Smooth muscle cell (in vitro differentiated cells): Measurements from ENCODE around the gene IRF2BPL. TPM values are rescaled to one million over a fixed set of nuclear protein-coding genes. Genes with fewer than 3 reads are reported as not detected.
A peak's percentile ranks its signal among the peaks of the same experiment; 100 is the strongest.

ENCODE experiments used
- DNase-seq: peaks from one replicate; lab custom pipeline; 2025; ENCODE audit not compliant: unreplicated experiment; lab: John Stamatoyannopoulos, UW
- H2AFZ ChIP-seq: fragments of 200-600 bp; sonication (generic); 2 replicates; pipeline ENCODE4 v1.6.0; 2016; ENCODE audit warnings: antibody characterized with exemption, low read depth, mild to moderate bottlenecking
- H3F3A ChIP-seq: fragments of 200-600 bp; sonication (generic); 2 replicates; pipeline ENCODE4 v1.6.0; 2017; ENCODE audit warnings: antibody characterized with exemption, low read depth
- H3K27ac ChIP-seq: fragments of 200-600 bp; sonication (generic); 2 replicates; pipeline ENCODE4 v1.5.1; 2016; ENCODE audit warnings: low read depth, mild to moderate bottlenecking
- H3K27me3 ChIP-seq: fragments of 200-600 bp; sonication (generic); 2 replicates; pipeline ENCODE4 v1.6.1; 2016; ENCODE audit warnings: low read depth, mild to moderate bottlenecking
- H3K36me3 ChIP-seq: fragments of 200-600 bp; sonication (generic); 2 replicates; pipeline ENCODE4 v1.5.1; 2016; ENCODE audit warnings: low read depth
- H3K4me1 ChIP-seq: fragments of 200-600 bp; sonication (generic); 2 replicates; pipeline ENCODE4 v1.5.1; 2016; ENCODE audit warnings: low read depth
- H3K4me2 ChIP-seq: fragments of 200-600 bp; sonication (generic); 2 replicates; pipeline ENCODE4 v1.6.0; 2016; ENCODE audit warnings: mild to moderate bottlenecking
- H3K4me3 ChIP-seq: fragments of 200-600 bp; sonication (generic); 2 replicates; pipeline ENCODE4 v1.5.1; 2016; ENCODE audit warnings: mild to moderate bottlenecking
- H3K79me2 ChIP-seq: fragments of 200-600 bp; sonication (generic); 2 replicates; pipeline ENCODE4 v1.6.0; 2016; ENCODE audit warnings: low read depth, mild to moderate bottlenecking
- H3K9ac ChIP-seq: fragments of 200-600 bp; sonication (generic); 2 replicates; pipeline ENCODE4 v1.6.0; 2016; ENCODE audit warnings: low read depth
- H3K9me3 ChIP-seq: fragments of 200-600 bp; sonication (generic); replicated peaks from 2 replicates; pipeline ENCODE4 v1.5.1; 2016; ENCODE audit warnings: low read depth
- H4K20me1 ChIP-seq: fragments of 200-600 bp; sonication (generic); 2 replicates; pipeline ENCODE4 v1.6.0; 2016; ENCODE audit warnings: low read depth
- WGBS: methylation state at CpG from one replicate; pipeline ENCODE4 v1.1.7; 2016; ENCODE audit warnings: low lambda C conversion rate; 5-methylcytosine and 5-hydroxymethylcytosine counted together
- polyA plus RNA-seq: library from polyadenylated mRNA; unstranded; fragments of >200 nt; fragmentation: Nextera tagmentation; extraction: Ambion mirVana; gene quantifications from 2 replicates; pipeline ENCODE4 v1.2.1, GENCODE V29; 2016
- total RNA-seq: library from RNA; depleted of rRNA; stranded (reverse); fragments of >200 nt; gene quantifications from 2 replicates; pipeline ENCODE4 v1.2.3, GENCODE V29; 2014
- TF ChIP-seq, protein P1 (sequence below): fragments of 200-600 bp; sonication (generic); IDR thresholded peaks from 2 replicates; pipeline ENCODE4 v1.5.1; 2017; ENCODE audit warnings: borderline replicate concordance, mild to moderate bottlenecking, antibody characterized with exemption; ENCODE audit not compliant: insufficient read depth, poor library complexity, severe bottlenecking

Gene IRF2BPL
- total and polyA plus RNA-seq, 2 experiments from 2014 or later = 33.9 to 66.3 TPM

DNA sequence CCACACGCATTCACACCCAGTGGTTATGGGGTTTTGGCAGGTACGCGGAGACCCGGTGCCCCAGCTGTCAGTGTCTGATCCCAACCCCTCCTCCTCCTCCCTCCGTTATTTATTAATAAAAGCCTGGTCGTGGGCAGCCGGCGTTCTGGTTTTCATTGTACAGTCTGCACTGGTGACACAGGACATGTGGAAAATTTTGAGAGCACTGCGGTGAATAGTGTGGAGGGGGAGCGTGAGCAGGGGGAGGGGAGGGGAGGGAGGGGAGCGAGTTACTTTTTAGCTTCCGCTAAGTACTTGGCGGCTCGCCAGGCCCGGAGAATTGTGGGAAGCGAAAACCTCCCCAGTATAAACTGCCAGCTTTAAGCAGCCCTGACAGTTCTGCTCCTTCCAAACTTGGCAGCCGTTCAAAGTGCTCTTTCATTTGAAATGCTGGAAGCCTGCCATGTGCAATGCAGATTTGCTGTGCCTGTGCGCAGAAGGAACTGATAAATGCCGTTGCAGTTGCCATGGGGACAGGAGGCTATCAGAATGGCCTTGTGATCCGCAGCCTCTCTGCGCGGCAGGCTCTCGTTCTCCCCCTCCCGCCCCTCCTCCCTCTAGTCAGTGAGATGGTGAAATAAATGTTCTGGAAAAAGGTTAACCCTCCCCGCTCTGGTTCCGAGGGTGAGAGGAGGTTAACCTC lies 11.7 kb upstream of the IRF2BPL start:
- no peaks in the 10 kb centered on the region for H4K20me1 ChIP-seq
- H2AFZ ChIP-seq = no peak overlapping the region
- H3K36me3 ChIP-seq = no peaks in the 10 kb centered on the region
- DNase-seq = peak; percentile 95
- peaks cover 79% of the 10 kb centered on the region for H3K4me1 ChIP-seq
- H3K4me3 ChIP-seq = peak overlapping the region; percentile 44
- TF ChIP-seq, protein P1, sequence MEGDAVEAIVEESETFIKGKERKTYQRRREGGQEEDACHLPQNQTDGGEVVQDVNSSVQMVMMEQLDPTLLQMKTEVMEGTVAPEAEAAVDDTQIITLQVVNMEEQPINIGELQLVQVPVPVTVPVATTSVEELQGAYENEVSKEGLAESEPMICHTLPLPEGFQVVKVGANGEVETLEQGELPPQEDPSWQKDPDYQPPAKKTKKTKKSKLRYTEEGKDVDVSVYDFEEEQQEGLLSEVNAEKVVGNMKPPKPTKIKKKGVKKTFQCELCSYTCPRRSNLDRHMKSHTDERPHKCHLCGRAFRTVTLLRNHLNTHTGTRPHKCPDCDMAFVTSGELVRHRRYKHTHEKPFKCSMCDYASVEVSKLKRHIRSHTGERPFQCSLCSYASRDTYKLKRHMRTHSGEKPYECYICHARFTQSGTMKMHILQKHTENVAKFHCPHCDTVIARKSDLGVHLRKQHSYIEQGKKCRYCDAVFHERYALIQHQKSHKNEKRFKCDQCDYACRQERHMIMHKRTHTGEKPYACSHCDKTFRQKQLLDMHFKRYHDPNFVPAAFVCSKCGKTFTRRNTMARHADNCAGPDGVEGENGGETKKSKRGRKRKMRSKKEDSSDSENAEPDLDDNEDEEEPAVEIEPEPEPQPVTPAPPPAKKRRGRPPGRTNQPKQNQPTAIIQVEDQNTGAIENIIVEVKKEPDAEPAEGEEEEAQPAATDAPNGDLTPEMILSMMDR = no peak
- WGBS = 2% methylated on average over 25 of the region's 26 CpGs
- no peaks in the 10 kb centered on the region for H3K9me3 ChIP-seq
- no peaks in the 10 kb centered on the region for H3K27me3 ChIP-seq
- H3F3A ChIP-seq = peaks cover 39% of the 10 kb centered on the region
- H3K79me2 ChIP-seq = no peaks in the 10 kb centered on the region
- H3K4me2 ChIP-seq = peak overlapping the region; percentile 81
- H3K9ac ChIP-seq = peak overlapping the region; percentile 87
- peak overlapping the region; percentile 99 for H3K27ac ChIP-seq

DNA sequence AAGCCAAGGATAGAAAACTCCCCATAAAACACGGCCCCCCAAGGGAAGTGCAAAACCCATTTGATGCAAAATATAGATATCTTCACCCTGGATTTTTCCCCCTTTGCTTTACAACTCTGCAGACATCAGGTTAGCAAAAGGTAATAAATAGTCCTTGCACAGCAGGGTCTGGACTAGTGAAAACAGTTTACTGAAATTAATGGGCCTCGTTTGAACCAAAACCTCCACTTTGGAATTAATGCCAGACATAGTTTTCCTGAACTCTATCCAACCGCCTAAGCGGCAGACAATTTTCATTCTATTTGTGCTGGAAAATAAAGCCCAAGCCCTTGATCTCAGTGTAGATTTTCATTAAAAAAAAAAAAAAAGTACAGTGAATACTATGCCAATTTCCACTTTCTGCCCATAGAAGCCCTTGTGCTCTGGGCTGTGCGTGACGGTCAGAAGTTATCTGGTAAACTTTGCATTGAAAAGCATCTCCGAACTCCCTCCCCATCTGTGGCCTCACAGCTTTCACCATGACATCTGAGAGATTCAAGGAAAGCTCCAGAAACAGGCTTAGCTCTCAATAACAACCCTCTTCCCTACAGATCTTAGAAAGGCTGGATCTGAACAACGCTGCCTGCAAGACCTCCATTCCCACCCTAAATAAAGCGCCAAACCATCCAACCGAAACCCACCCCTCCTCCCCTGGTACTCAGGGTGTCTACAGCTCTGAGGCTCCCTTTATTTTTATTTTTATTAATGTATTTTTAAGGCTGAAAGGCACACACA lies 11.0 kb upstream of the IRF2BPL start:
- Histone ChIP-seq H3K36me3 (no peaks in the 10 kb centered on the region), H3K27me3 (no peaks in the 10 kb centered on the region), H3F3A (peaks cover 32% of the 10 kb centered on the region), H3K4me3 (peak overlapping the region; percentile 44), H3K4me1 (peaks cover 73% of the 10 kb centered on the region), H3K4me2 (peak overlapping the region; percentile 81), H3K9me3 (no peaks in the 10 kb centered on the region), H2AFZ (no peak overlapping the region), H3K79me2 (peaks cover 2% of the 10 kb centered on the region), H3K9ac (peak overlapping the region; percentile 87), H4K20me1 (no peaks in the 10 kb centered on the region), H3K27ac (peak overlapping the region; percentile 99)
- DNase-seq = no peak
- TF ChIP-seq, protein P1 = no peak
- WGBS = 15% methylated on average over 10 of the region's 10 CpGs

DNA sequence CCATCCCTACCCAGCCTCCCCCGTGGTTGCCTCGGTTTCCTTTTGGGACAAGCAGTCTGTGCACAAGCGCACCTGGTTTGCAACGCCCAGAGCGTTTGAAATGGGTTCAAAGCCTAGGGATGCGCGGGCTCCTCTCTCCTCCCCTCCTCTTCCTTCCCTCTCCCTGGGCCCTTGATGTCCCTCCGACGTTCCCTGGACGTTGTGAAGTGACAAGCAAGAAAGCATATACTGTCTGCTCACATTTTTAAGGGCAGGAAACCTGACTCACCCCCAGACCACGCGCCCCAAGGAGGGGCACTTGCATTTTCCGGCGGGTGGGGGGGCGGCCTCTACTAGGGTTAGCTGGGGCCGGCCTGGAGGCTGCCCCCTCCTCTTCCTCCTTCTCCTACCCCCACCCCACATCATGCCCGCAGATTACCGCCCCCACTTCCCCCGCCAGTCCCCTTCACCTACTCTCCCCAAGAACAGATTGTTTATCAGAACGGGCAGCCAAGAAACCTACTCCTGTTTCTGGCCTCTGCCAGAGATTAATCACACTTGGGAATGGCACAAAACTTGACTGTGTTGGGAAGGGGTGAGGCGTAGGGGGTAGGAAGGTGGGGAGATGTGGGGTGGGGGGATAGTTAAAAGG lies 9.5 kb upstream of the IRF2BPL start:
- H3K27ac ChIP-seq = peak overlapping the region; percentile 99
- H3K27me3 ChIP-seq = no peaks in the 10 kb centered on the region
- peaks cover 4% of the 10 kb centered on the region for H3K79me2 ChIP-seq
- H3K4me2 ChIP-seq = peak overlapping the region; percentile 81
- peaks cover 24% of the 10 kb centered on the region for H3F3A ChIP-seq
- H3K36me3 ChIP-seq = no peaks in the 10 kb centered on the region
- H3K4me1 ChIP-seq = peaks cover 65% of the 10 kb centered on the region
- no peaks in the 10 kb centered on the region for H4K20me1 ChIP-seq
- peak overlapping the region; percentile 87 for H3K9ac ChIP-seq
- H3K9me3 ChIP-seq = no peaks in the 10 kb centered on the region
- no peak overlapping the region for H2AFZ ChIP-seq
- DNase-seq = no peak
- H3K4me3 ChIP-seq = no peak overlapping the region
- 20% methylated on average over 12 of the region's 21 CpGs for WGBS
- TF ChIP-seq, protein P1 = no peak
